HEK293 (cell line): Measurements from ENCODE around the gene ASB10.

Experiments
- CTCF ChIA-PET: fragments of 350-600 bp; formaldehyde crosslinking; extraction: SDS; loops from one replicate; lab custom pipeline; 2021; ENCODE audit warnings: antibody characterized with exemption; lab: Yijun Ruan, JAX
- POLR2A ChIA-PET: fragments of 300-600 bp; formaldehyde crosslinking; extraction: SDS; loops from one replicate; lab custom pipeline; 2020; ENCODE audit warnings: antibody characterized with exemption, inconsistent platforms; lab: Yijun Ruan, JAX
- H3K27ac ChIP-seq: fragments of 200-500 bp; sonication (Bioruptor generic); 2 replicates; pipeline ENCODE4 v1.5.1; 2014; ENCODE audit warnings: low read depth, low read length, control low read depth, inconsistent platforms; ENCODE audit errors: extremely low read depth
- H3K36me3 ChIP-seq, 2 experiments: fragments of 200-500 bp in 1 of 2; sonication (Bioruptor generic) in 1 of 2; 1 replicate in 1 of 2; 2 replicates in 1 of 2; pipeline ENCODE4 v1.5.1; 2014 to 2017; ENCODE audit warnings: inconsistent platforms in 2 of 2, low read length in 2 of 2; ENCODE audit not compliant: control insufficient read depth in 2 of 2, insufficient read depth in 1 of 2
- H3K4me1 ChIP-seq: fragments of 200-500 bp; sonication (Bioruptor generic); 2 replicates; pipeline ENCODE4 v1.5.1; 2014; ENCODE audit warnings: mild to moderate bottlenecking, low read length, inconsistent platforms; ENCODE audit not compliant: control insufficient read depth, insufficient read depth
- H3K4me3 ChIP-seq: 2 replicates; pipeline ENCODE4 v1.5.1; 2011; ENCODE audit warnings: low read depth, mild to moderate bottlenecking, control low read depth, low read length, moderate library complexity
- H3K9me3 ChIP-seq: fragments of 200-500 bp; sonication (Bioruptor generic); 2 replicates; pipeline ENCODE4 v1.5.1; 2014; ENCODE audit warnings: low read depth, low read length, inconsistent platforms; ENCODE audit not compliant: control insufficient read depth, insufficient read depth
- BCL11B ChIP-seq: fragments of 450-650 bp; formaldehyde crosslinking; IDR thresholded peaks from 2 replicates; pipeline ENCODE4 v1.5.1; 2016; ENCODE audit warnings: low read depth, missing biosample characterization, missing genetic modification characterization
- PRDM4 ChIP-seq: fragments of 450-650 bp; formaldehyde crosslinking; IDR thresholded peaks from 2 replicates; pipeline ENCODE4 v1.5.1; 2017; ENCODE audit warnings: missing biosample characterization, missing genetic modification characterization
- REPIN1 ChIP-seq: fragments of 450-650 bp; formaldehyde crosslinking; IDR thresholded peaks from 2 replicates; pipeline ENCODE4 v1.5.1; 2017; ENCODE audit warnings: missing biosample characterization, missing genetic modification characterization, low read depth
- ZBTB10 ChIP-seq: fragments of 450-650 bp; formaldehyde crosslinking; IDR thresholded peaks from 2 replicates; pipeline ENCODE4 v1.5.1; 2016; ENCODE audit warnings: missing biosample characterization, missing genetic modification characterization
- ZNF10 ChIP-seq: fragments of 450-650 bp; formaldehyde crosslinking; IDR thresholded peaks from 2 replicates; pipeline ENCODE4 v1.5.1; 2017; ENCODE audit warnings: missing biosample characterization, missing genetic modification characterization
- ZNF138 ChIP-seq: fragments of 450-650 bp; formaldehyde crosslinking; IDR thresholded peaks from 2 replicates; pipeline ENCODE4 v1.5.1; 2016; ENCODE audit warnings: missing biosample characterization, missing genetic modification characterization, borderline replicate concordance
- ZNF16 ChIP-seq: fragments of 450-650 bp; formaldehyde crosslinking; IDR thresholded peaks from 2 replicates; pipeline ENCODE4 v1.5.1; 2016; ENCODE audit warnings: low read depth, missing biosample characterization, missing genetic modification characterization
- ZNF274 ChIP-seq, 2 experiments: fragments of 200-500 bp in 1 of 2; fragments of 450-650 bp in 1 of 2; sonication (Bioruptor generic) in 1 of 2; formaldehyde crosslinking in 1 of 2; IDR thresholded peaks; 2 replicates each; pipeline versions ENCODE4 v1.5.1 to v1.6.1; 2014 to 2016; ENCODE audit warnings: borderline replicate concordance in 1 of 2, inconsistent platforms in 1 of 2, low read length in 1 of 2, missing biosample characterization in 1 of 2, missing genetic modification characterization in 1 of 2
- ZNF311 ChIP-seq: fragments of 450-650 bp; formaldehyde crosslinking; IDR thresholded peaks from 2 replicates; pipeline ENCODE4 v1.5.1; 2017; ENCODE audit warnings: missing biosample characterization, missing genetic modification characterization, borderline replicate concordance
- ZNF335 ChIP-seq: fragments of 450-650 bp; formaldehyde crosslinking; conservative IDR thresholded peaks from 2 replicates; pipeline ENCODE4 v1.5.1; 2016; ENCODE audit warnings: missing biosample characterization, missing genetic modification characterization
- ZNF350 ChIP-seq: fragments of 450-650 bp; formaldehyde crosslinking; IDR thresholded peaks from 2 replicates; pipeline ENCODE4 v1.5.0; 2017; ENCODE audit warnings: missing biosample characterization, mild to moderate bottlenecking, missing genetic modification characterization
- ZNF354C ChIP-seq: fragments of 450-650 bp; formaldehyde crosslinking; IDR thresholded peaks from 2 replicates; pipeline ENCODE4 v1.5.1; 2016; ENCODE audit warnings: missing biosample characterization, missing genetic modification characterization, low read depth, borderline replicate concordance
- ZNF391 ChIP-seq: fragments of 450-650 bp; formaldehyde crosslinking; IDR thresholded peaks from 2 replicates; pipeline ENCODE4 v1.5.1; 2016; ENCODE audit warnings: low read depth, missing biosample characterization, missing genetic modification characterization, borderline replicate concordance
- ZNF521 ChIP-seq: fragments of 450-650 bp; formaldehyde crosslinking; IDR thresholded peaks from 2 replicates; pipeline ENCODE4 v1.5.1; 2017; ENCODE audit warnings: missing biosample characterization, mild to moderate bottlenecking, missing genetic modification characterization
- ZNF544 ChIP-seq: fragments of 450-650 bp; formaldehyde crosslinking; IDR thresholded peaks from 2 replicates; pipeline ENCODE4 v1.5.0; 2017; ENCODE audit warnings: missing biosample characterization, missing genetic modification characterization
- ZNF549 ChIP-seq: fragments of 450-650 bp; IDR thresholded peaks from 2 replicates; pipeline ENCODE4 v1.5.1; 2018; ENCODE audit warnings: missing biosample characterization, missing genetic modification characterization, mild to moderate bottlenecking, inconsistent platforms, moderate library complexity
- ZNF596 ChIP-seq: fragments of 450-650 bp; IDR thresholded peaks from 2 replicates; pipeline ENCODE4 v1.5.0; 2018; ENCODE audit warnings: missing biosample characterization, mild to moderate bottlenecking, missing genetic modification characterization, moderate library complexity
- ZNF600 ChIP-seq: fragments of 450-650 bp; formaldehyde crosslinking; IDR thresholded peaks from 2 replicates; pipeline ENCODE4 v1.5.1; 2016; ENCODE audit warnings: missing biosample characterization, missing genetic modification characterization
- ZNF623 ChIP-seq: fragments of 450-650 bp; formaldehyde crosslinking; IDR thresholded peaks from 2 replicates; pipeline ENCODE4 v1.5.1; 2016; ENCODE audit warnings: missing biosample characterization, missing genetic modification characterization
- ZNF624 ChIP-seq: fragments of 450-650 bp; formaldehyde crosslinking; IDR thresholded peaks from 2 replicates; pipeline ENCODE4 v1.5.1; 2017; ENCODE audit warnings: missing biosample characterization, missing genetic modification characterization
- ZSCAN4 ChIP-seq: fragments of 450-650 bp; formaldehyde crosslinking; IDR thresholded peaks from 2 replicates; pipeline ENCODE4 v1.5.1; 2017; ENCODE audit warnings: missing biosample characterization, missing genetic modification characterization

Gene ASB10

GRCh38 chr7:151209588-151209987, 22.5 kb upstream of the ASB10 start:
- ChIA-PET CTCF (interaction anchor here (1.3 kb wide), 1 partner anchor 85 kb away, joined by 3 read pairs; no protein-coding TSS in a partner anchor), POLR2A (no interaction called here)
- no peak overlapping the region for H3K4me3 ChIP-seq
- no peak overlapping the region for H3K27ac ChIP-seq
- H3K36me3 ChIP-seq, result peaks cover 3 to 32% of the 10 kb centered on the region in 2 experiments; a peak in 1 of 3 replicates
- TF ChIP-seq ZSCAN4 (tag by site-specific recombination), result no peak
- no peaks in the 10 kb centered on the region for H3K9me3 ChIP-seq
- H3K4me1 ChIP-seq, result no peaks in the 10 kb centered on the region

- Histone ChIP-seq H3K4me3 (no peak overlapping the region), H3K9me3 (no peaks in the 10 kb centered on the region), H3K36me3 (peaks cover 0 to 20% of the 10 kb centered on the region in 2 experiments; a peak in 1 of 3 replicates), H3K27ac (no peak overlapping the region), H3K4me1 (no peaks in the 10 kb centered on the region)
- TF ChIP-seq ZBTB10 (tag by site-specific recombination), result no peak
- TF ChIP-seq ZNF311 (tag by site-specific recombination), result no peak
- TF ChIP-seq ZNF623 (tag by site-specific recombination), result no peak
- 0 out of 2 replicates have a peak, but pooled peaks have one; percentile 16 for TF ChIP-seq ZNF600 (tag by site-specific recombination)
- no peak for TF ChIP-seq ZNF624
- TF ChIP-seq BCL11B (tag by site-specific recombination), result no peak
- TF ChIP-seq REPIN1 (tag by site-specific recombination), result no peak
- TF ChIP-seq ZNF274 (IDR thresholded peaks at IDR 0.05; ENCODE audit: low read length), result no peak
- TF ChIP-seq ZNF274 (tag by site-specific recombination; IDR thresholded peaks at IDR 0.05; ENCODE audit: borderline replicate concordance), result no peak
- CTCF ChIA-PET, result interaction anchor here (0.7 to 1.4 kb wide), 3 partner anchors 33 to 40 kb away, joined by 3 to 11 read pairs (median 6); partner anchors contain the start of gene GBX1
- POLR2A ChIA-PET, result interaction anchor here (3.6 kb wide), 1 partner anchor 19 kb away, joined by 15 read pairs; the partner anchor contains the start of gene ABCF2
Measured at GRCh38 chr7:151208253-151208862, 21.3 kb upstream of the ASB10 start.

- CTCF ChIA-PET, result interaction anchor here (0.6 to 1.4 kb wide), 4 partner anchors 29 to 40 kb away, joined by 3 to 11 read pairs (median 4); partner anchors contain the start of gene GBX1
- H3K4me1 ChIP-seq, result no peaks in the 10 kb centered on the region
- POLR2A ChIA-PET, result interaction anchor here (3.6 kb wide), 1 partner anchor 19 kb away, joined by 15 read pairs; the partner anchor contains the start of gene ABCF2
- no peaks in the 10 kb centered on the region for H3K9me3 ChIP-seq
- peaks cover 0 to 14% of the 10 kb centered on the region in 2 experiments; a peak in 1 of 3 replicates for H3K36me3 ChIP-seq
- H3K27ac ChIP-seq, result no peak overlapping the region
- TF ChIP-seq ZNF354C (tag by site-specific recombination) (no peak), ZNF391 (tag by site-specific recombination) (no peak), ZNF544 (tag by site-specific recombination) (no peak), ZNF10 (tag by site-specific recombination) (no peak), ZNF549 (no peak), ZNF335 (tag by site-specific recombination) (no peak), ZNF350 (no peak), ZNF521 (tag by site-specific recombination) (no peak), ZNF138 (tag by site-specific recombination) (no peak), ZNF596 (no peak), ZNF311 (tag by site-specific recombination) (no peak), PRDM4 (tag by site-specific recombination) (no peak), ZNF16 (tag by site-specific recombination) (no peak)
- H3K4me3 ChIP-seq, result no peak overlapping the region
Measured at GRCh38 chr7:151207804-151208203, 20.8 kb upstream of the ASB10 start.
